ENCODE results near the gene KIF26A. TPM values are rescaled to one million over a fixed set of nuclear protein-coding genes. Genes with fewer than 3 reads are reported as not detected.

KIF26A gene
- polyA plus RNA-seq, 1 donor from 2014 or later, result 11.2 TPM

DNA sequence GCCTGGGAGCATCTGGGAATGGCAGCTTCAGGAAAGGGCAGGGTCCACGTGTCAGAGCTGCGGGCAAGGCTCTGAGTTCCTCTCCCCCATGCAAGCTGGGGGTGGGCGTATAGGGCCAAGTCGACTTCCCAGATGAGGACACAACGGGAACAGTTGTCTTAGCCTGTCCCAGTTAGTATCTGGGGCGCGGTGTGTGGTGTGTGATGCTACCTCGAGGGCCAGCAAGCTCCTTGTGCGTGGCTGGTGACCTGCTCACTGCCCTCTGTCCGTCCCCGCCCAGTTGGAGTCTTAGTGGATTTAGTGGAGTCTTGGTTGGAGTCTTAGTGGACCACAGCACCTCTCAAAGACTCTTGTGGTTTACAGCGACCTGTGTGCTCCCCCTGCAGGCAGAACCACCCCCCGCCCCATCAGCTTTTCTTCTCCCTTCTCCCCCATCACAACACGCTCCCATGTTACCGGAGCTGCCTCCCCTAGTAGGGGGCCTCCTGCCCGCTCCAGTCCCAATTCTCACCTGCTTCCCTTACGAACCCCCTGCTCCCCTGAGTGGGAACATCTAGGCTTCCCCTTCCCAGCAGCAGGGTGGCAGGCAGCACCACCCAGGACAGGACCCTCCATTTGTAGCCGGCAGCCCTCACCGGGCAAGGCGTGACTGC is 44.2 kb upstream of the KIF26A start:
- H3K27ac ChIP-seq (ENCODE audit: low read length), result no peak overlapping the region
- H2AFZ ChIP-seq (ENCODE audit: low read depth, low read length), result no peak overlapping the region
- H3K9me3 ChIP-seq (ENCODE audit: low read length), result no peaks in the 10 kb centered on the region
- H3K27me3 ChIP-seq (ENCODE audit: insufficient read depth, low read depth, low read length), result no peaks in the 10 kb centered on the region
- no peaks in the 10 kb centered on the region for H3K79me2 ChIP-seq (replicated peaks; ENCODE audit: insufficient read depth, low read length)
- no peaks in the 10 kb centered on the region for H3K36me3 ChIP-seq (ENCODE audit: insufficient read depth, low read length)
- H3K4me3 ChIP-seq (ENCODE audit: low read length), result no peak overlapping the region
- H3K4me2 ChIP-seq (ENCODE audit: low read length), result no peak overlapping the region
- no peaks in the 10 kb centered on the region for H3F3A ChIP-seq (ENCODE audit: insufficient read depth, low read length, poor library complexity, severe bottlenecking)
- H3K9ac ChIP-seq (ENCODE audit: low read length), result no peak overlapping the region
- no peak for TF ChIP-seq POLR2AphosphoS5 (IDR thresholded peaks at IDR 0.05)
- no peak for TF ChIP-seq SMC3 (conservative IDR thresholded peaks at IDR 0.05; ENCODE audit: poor library complexity)
- no peak for TF ChIP-seq TAF1 (IDR thresholded peaks at IDR 0.05; ENCODE audit: low read depth)
- no peak for TF ChIP-seq EP300 (conservative IDR thresholded peaks at IDR 0.05; ENCODE audit: poor library complexity, severe bottlenecking)
- TF ChIP-seq, protein P1, sequence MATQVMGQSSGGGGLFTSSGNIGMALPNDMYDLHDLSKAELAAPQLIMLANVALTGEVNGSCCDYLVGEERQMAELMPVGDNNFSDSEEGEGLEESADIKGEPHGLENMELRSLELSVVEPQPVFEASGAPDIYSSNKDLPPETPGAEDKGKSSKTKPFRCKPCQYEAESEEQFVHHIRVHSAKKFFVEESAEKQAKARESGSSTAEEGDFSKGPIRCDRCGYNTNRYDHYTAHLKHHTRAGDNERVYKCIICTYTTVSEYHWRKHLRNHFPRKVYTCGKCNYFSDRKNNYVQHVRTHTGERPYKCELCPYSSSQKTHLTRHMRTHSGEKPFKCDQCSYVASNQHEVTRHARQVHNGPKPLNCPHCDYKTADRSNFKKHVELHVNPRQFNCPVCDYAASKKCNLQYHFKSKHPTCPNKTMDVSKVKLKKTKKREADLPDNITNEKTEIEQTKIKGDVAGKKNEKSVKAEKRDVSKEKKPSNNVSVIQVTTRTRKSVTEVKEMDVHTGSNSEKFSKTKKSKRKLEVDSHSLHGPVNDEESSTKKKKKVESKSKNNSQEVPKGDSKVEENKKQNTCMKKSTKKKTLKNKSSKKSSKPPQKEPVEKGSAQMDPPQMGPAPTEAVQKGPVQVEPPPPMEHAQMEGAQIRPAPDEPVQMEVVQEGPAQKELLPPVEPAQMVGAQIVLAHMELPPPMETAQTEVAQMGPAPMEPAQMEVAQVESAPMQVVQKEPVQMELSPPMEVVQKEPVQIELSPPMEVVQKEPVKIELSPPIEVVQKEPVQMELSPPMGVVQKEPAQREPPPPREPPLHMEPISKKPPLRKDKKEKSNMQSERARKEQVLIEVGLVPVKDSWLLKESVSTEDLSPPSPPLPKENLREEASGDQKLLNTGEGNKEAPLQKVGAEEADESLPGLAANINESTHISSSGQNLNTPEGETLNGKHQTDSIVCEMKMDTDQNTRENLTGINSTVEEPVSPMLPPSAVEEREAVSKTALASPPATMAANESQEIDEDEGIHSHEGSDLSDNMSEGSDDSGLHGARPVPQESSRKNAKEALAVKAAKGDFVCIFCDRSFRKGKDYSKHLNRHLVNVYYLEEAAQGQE (IDR thresholded peaks at IDR 0.05; ENCODE audit: borderline replicate concordance), result no peak
- no peak for TF ChIP-seq EZH2 (IDR thresholded peaks at IDR 0.05; ENCODE audit: borderline replicate concordance, insufficient read depth, low read length, poor library complexity, severe bottlenecking)
- TF ChIP-seq MXI1 (conservative IDR thresholded peaks at IDR 0.05; ENCODE audit: poor library complexity, severe bottlenecking), result no peak
- no peak for TF ChIP-seq RAD21 (conservative IDR thresholded peaks at IDR 0.05)
- TF ChIP-seq, protein P2, sequence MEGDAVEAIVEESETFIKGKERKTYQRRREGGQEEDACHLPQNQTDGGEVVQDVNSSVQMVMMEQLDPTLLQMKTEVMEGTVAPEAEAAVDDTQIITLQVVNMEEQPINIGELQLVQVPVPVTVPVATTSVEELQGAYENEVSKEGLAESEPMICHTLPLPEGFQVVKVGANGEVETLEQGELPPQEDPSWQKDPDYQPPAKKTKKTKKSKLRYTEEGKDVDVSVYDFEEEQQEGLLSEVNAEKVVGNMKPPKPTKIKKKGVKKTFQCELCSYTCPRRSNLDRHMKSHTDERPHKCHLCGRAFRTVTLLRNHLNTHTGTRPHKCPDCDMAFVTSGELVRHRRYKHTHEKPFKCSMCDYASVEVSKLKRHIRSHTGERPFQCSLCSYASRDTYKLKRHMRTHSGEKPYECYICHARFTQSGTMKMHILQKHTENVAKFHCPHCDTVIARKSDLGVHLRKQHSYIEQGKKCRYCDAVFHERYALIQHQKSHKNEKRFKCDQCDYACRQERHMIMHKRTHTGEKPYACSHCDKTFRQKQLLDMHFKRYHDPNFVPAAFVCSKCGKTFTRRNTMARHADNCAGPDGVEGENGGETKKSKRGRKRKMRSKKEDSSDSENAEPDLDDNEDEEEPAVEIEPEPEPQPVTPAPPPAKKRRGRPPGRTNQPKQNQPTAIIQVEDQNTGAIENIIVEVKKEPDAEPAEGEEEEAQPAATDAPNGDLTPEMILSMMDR (IDR thresholded peaks at IDR 0.05; ENCODE audit: poor library complexity, severe bottlenecking), result no peak
- H3K9me2 ChIP-seq (ENCODE audit: insufficient read depth, low read length), result no peaks in the 10 kb centered on the region
- no peaks in the 10 kb centered on the region for H4K20me1 ChIP-seq (ENCODE audit: insufficient read depth)

DNA sequence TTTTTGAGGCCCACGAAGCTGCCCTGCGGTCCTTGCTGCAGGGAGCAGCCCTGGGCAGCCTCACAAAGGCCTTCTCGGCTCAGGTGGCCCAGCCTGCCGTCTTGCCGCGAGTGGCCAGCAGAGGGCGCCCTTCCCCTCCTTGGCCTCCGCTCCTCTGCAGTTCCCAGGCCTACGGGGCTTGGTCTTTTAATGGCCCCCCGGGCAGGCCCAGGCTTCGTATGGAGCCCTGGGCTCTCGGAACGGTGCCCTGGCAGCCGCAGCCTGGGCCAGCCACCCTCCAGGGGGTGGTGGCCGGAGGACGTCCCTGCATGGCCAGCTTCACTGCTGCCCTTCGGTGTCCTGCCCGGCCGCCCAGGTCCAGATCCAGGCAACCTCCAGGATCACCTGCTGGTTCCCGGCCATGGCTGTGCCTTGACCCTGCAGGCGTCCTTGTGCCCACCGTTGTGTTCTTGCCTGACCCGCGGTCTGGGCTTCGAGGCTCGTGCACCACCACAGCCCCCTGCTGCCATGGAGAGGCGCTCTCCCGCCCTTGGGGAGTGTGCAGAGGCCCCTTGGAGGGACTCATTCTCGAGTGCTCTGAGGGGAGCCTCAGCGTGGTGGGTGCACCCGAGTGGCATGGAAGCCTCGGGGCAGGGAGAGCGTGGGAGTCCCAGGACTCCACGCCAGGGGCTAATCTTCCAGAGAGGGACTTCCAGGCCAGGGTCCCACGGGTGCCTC is 43.5 kb upstream of the KIF26A start:
- H2AFZ ChIP-seq (ENCODE audit: low read depth, low read length), result no peak overlapping the region
- TF ChIP-seq EP300 (conservative IDR thresholded peaks at IDR 0.05; ENCODE audit: poor library complexity, severe bottlenecking), result no peak
- peak; percentile 58 for TF ChIP-seq RAD21 (conservative IDR thresholded peaks at IDR 0.05)
- TF ChIP-seq, protein P2 (IDR thresholded peaks at IDR 0.05; ENCODE audit: poor library complexity, severe bottlenecking), result peak; percentile 72
- peak; percentile 69 for TF ChIP-seq SMC3 (conservative IDR thresholded peaks at IDR 0.05; ENCODE audit: poor library complexity)
- H3F3A ChIP-seq (ENCODE audit: insufficient read depth, low read length, poor library complexity, severe bottlenecking), result no peaks in the 10 kb centered on the region
- H4K20me1 ChIP-seq (ENCODE audit: insufficient read depth), result no peaks in the 10 kb centered on the region
- no peaks in the 10 kb centered on the region for H3K9me3 ChIP-seq (ENCODE audit: low read length)
- H3K9me2 ChIP-seq (ENCODE audit: insufficient read depth, low read length), result no peaks in the 10 kb centered on the region
- no peak overlapping the region for H3K4me2 ChIP-seq (ENCODE audit: low read length)
- H3K36me3 ChIP-seq (ENCODE audit: insufficient read depth, low read length), result no peaks in the 10 kb centered on the region
- no peak overlapping the region for H3K9ac ChIP-seq (ENCODE audit: low read length)
- no peak overlapping the region for H3K4me3 ChIP-seq (ENCODE audit: low read length)
- H3K27me3 ChIP-seq (ENCODE audit: insufficient read depth, low read depth, low read length), result no peaks in the 10 kb centered on the region
- H3K27ac ChIP-seq (ENCODE audit: low read length), result no peak overlapping the region
- H3K79me2 ChIP-seq (replicated peaks; ENCODE audit: insufficient read depth, low read length), result no peaks in the 10 kb centered on the region
